GM19025 (cell line): ENCODE measurements around the gene RASSF10.

Experiments
- ATAC-seq: cut with Tn5 transposase; IDR thresholded peaks from one replicate; pipeline ENCODE4 v1.9.1; 2021; ENCODE audit warnings: mild to moderate bottlenecking, low read depth, moderate library complexity; ENCODE audit not compliant: unreplicated experiment

RASSF10 gene

DNA sequence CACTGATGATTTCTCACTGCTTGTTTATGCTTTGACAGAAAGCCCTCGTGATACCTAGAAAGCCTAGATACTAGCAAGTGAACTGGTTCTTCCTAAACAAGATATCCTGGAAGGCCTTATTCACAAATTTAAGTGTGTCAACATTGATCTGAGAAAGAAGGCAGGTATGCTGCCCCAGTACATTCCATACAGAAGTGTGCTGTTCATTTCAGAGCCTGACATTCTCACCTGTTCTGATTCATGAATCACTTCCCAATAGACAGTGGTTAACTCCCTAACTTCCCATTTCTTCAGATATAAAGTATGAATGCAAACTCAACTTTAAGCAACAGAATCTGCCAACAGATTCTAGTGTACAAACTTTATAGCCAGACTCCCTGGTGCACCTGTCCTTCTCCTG is 15.5 kb upstream of the RASSF10 start:
- no peak for ATAC-seq

DNA sequence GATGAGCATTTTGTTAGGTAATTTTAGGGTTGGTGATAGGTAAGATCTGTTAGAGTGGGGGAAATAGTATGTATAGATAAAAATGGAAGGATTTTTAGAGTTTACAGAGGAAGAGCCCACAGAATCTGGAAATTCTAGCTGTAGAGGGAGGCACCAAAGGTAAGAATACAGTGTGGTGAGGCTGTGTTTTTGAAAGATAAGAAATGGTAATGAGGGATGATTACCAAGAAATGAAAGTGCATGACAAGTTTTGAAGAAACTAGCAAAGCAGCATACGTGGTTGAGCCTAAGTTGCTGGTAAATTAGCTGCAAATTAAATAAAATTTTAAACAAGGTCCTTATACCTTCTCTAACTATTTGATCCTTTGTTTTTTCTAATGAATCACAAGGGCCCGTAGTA is 14.6 kb upstream of the RASSF10 start:
- ATAC-seq = no peak

DNA sequence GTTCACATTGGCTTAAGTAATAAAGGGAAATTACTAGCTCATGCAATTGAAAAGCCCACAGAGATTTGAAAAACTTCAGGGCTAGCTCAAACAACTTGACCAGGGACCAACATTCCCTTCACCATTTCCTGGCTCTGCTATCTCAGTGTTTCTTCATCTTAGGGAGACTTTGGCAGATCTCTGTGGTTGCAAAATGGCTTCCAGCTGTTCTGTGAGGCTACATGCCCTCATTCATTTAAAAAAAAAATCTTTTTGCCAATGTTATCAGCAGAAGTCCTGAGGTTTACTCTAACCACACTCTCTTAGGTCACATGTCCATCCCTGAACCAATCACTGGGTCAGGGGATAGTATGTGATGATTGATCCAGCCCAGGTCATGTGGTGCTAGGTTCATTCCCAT is 13.9 kb upstream of the RASSF10 start:
- ATAC-seq = no peak

DNA sequence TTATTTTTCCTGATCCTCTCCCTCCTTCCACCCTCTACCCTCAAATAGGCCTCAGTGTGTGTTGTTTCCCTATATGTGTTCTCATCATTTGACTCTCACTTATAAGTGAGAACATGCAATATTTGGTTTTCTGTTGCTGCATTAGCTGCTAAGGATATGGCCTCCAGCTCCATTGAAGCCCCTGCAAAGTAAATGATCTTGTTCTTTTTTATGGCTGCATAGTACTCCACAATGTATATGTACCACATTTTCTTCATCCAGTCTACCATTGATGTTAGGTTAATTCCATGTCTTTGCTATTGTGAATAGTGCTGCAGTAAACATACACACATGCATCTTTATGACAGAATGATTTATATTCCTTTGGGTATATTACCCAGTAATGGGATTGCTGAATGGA is 13.3 kb upstream of the RASSF10 start:
- no peak for ATAC-seq

DNA sequence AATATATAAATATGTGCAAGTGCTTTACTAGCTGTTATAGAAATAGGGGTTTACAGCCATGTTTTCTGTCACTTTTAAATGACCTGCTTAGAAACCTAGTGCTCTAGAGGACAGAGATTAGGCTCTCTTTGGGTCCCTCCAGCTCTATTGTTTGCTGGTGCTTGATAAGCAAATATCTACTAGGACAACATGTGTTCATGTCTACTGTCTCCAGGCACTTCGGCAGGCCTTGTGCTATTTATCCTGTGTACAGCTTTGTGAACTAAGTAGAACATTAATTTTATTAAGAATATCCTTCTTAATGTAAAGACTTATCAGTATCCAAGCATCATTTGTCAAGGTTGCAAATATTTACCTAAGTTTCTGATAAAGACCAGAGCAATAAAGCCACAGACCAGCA is 11.9 kb upstream of the RASSF10 start:
- ATAC-seq = no peak

DNA sequence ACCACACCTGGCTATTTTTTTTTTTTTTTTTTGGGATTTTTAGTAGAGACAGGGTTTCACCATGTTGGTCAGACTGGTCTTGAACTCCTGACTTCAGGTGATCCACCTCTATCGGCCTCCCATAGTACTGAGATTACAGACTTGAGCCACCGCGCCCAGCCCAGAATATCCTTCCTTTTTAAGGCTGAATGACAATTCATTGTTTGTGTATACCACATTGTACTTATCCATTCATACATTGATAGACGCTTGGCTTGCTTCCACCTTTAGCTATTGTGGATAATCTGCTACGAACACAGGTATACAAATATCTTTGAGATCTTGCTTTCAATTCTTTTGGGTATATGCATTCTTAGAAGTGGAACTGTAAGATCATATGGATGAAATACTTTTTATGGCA is 10.8 kb upstream of the RASSF10 start:
- ATAC-seq = no peak

DNA sequence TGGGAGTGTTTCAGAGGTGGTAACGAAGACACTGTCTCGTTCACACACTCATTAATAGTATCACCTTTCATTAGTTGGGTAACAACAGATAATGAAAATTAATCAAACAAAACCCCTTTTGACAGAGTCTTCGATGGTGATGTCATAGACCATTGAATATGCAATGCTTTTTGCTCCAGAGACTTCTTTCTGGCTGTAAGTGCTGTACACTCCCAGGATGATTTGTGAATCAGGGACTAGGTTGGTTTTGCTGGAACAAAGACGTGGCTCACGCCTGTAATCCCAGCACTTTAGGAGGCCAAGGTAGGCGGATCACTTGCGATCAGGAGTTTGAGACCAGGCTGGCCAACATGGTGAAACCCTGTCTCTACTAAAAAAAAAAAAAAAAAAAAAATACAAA is 9.5 kb upstream of the RASSF10 start:
- no peak for ATAC-seq

DNA sequence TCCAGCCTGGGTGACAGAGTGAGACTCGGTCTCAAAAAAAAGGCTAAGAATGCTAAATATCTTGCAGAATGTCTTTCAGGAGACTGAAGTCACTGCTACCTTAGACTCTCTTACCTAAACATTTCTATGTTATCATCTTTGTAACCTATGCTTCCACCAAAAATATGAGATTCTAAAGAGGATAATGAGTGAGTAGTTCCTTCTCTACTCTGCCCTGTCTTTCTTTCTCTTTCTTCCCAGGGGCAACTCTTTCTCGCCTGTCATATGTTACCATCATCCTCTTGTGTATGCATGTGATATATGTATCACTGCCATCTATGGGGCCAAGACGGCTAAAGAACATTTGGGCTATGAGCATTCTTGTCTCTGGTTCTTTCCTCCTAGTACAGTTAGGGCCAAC is 9.0 kb upstream of the RASSF10 start:
- no peak for ATAC-seq

DNA sequence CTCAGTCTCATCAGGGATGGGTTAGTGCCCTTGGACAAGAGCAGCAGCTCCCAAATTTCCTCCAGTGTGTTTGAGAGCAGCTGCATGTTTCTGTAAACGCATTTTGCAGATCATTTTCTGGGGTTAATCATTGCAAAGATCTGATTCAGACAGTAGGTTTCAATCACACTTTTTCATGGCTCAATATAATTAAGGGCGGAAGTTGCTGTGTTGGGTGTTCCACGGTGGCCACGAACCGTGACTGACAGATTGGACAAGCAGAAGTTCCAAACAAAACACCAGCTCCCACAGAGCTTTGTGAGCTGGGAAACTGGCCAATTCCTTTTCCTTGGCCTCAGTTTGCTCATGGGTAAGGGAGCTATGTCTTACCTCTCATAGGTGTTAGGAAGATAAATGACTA is 8.4 kb upstream of the RASSF10 start:
- no peak for ATAC-seq

DNA sequence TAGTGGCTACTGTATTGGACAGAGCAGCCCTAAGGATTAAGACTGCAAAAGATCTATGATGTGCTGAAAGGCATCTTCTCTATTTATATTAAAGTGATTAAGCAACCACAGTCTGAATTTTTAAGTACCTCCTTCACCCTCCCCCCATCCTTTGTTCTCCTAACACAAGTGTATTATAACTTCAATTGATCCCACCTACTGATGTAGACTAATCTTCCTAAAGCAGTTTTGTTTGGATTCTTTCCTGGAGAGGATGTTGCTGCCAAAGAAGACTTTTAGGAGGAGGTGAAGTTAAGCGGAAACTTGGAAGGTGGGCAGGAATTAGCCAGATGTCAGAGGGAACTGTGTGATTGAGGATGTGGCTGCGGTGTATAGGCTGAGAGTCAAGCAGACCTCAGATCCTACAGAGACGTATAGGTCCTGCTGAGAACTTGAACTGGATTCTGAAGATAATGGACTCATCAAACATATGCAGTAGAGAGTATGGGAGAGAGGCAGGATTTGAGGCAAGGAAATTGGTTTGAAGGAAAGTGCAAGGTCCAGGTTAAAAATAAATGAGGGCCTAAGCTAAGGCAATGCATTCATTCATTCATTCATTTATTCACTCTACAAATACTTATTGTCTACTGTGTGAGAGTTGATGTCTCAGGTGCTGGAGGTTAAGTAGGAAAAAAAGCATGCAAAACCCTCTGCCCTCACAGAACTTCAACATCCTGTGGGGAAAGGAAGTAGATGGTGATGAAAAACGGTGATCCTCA is 5.2 kb upstream of the RASSF10 start:
- ATAC-seq = no peak

DNA sequence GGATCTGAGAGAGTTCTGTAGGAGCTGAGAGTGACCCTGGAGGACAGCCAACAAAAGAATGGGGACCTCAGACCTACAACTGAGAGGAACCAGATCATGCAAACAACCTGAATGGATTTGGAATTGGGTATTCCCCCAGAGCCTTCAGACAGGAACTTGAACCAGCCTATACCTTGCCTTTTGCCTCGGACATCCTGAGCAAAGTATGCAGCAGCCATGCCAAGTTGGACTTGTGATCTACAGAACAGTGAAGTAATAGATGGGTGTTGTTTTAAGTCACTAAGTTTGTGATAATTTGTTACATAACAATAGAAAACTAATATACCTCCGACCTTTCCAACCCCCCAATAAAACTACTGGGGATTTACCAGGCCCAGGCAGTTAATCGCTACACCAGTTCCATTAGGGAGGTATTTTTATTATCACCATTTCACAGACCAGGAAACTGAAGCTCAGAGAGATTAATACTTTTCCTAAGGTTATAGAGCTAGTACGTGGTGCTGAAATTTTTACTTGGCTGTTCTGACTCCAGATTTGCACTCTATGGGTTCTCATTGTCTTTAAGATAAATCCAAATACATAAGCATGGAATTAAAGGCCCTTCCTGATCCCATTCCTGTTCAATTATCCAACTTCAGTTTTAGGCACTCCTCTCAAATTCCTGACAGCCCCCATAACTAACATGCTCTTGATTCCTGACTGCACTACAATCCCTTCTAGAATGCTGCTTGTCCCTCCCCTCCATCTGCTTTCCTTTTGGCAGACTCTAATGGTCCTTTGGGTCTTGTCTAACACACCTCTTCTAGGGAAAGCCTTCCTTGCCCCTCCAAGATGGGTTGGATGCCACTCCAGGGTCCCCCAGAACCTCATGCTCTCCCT is 1.7 kb upstream of the RASSF10 start:
- no peak for ATAC-seq

DNA sequence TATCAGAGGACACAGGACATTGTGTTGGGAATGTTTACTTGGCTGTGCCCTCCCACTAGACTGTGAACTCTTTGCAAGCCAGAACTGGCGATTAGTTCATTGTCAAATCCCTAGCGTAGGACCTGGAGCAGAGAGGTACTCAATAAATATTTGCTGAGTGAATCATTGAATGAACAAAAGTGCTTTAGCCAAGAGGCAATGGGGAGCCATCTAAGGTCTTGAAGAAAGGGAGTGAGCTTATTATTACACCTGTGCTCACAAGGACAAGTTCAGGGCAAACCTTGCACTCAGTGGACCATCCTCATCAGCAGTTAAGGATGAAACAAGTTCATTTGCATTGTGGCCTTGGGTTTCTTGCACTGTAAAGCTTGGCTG is 1.1 kb upstream of the RASSF10 start:
- no peak for ATAC-seq

DNA sequence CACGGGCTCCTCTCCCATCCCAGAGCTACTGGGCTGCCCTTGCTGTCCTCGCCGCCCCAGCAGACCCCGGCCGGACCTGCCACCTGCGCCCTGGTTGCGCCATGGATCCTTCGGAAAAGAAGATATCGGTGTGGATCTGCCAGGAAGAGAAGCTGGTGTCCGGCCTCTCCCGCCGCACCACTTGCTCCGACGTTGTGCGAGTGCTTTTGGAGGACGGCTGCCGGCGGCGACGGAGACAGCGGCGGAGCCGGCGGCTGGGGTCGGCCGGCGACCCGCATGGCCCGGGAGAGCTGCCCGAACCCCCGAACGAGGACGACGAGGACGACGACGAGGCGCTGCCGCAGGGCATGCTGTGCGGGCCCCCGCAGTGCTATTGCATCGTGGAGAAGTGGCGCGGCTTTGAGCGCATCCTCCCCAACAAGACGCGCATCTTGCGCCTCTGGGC is 382 bp downstream of the RASSF10 start:
- no peak for ATAC-seq

DNA sequence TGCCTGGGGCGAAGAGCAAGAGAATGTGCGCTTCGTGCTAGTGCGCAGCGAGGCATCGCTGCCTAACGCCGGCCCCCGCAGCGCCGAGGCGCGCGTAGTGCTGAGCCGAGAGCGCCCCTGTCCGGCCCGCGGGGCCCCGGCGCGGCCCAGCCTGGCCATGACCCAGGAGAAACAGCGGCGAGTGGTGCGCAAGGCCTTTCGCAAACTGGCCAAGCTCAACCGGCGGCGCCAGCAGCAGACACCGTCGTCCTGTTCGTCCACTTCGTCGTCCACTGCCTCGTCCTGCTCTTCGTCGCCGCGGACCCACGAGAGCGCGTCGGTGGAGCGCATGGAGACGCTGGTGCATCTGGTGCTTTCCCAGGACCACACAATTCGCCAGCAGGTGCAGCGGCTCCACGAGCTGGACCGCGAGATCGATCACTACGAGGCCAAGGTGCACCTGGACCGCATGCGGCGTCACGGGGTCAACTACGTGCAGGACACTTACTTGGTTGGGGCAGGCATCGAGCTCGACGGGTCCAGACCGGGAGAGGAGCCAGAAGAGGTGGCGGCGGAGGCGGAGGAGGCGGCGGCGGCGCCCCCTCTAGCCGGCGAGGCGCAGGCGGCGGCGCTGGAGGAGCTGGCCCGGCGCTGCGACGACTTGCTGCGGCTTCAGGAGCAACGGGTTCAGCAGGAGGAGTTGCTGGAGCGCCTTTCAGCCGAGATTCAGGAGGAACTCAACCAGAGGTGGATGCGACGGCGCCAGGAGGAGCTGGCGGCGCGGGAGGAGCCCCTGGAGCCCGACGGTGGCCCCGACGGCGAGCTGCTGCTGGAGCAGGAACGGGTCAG is 1.0 kb downstream of the RASSF10 start:
- ATAC-seq = no peak

DNA sequence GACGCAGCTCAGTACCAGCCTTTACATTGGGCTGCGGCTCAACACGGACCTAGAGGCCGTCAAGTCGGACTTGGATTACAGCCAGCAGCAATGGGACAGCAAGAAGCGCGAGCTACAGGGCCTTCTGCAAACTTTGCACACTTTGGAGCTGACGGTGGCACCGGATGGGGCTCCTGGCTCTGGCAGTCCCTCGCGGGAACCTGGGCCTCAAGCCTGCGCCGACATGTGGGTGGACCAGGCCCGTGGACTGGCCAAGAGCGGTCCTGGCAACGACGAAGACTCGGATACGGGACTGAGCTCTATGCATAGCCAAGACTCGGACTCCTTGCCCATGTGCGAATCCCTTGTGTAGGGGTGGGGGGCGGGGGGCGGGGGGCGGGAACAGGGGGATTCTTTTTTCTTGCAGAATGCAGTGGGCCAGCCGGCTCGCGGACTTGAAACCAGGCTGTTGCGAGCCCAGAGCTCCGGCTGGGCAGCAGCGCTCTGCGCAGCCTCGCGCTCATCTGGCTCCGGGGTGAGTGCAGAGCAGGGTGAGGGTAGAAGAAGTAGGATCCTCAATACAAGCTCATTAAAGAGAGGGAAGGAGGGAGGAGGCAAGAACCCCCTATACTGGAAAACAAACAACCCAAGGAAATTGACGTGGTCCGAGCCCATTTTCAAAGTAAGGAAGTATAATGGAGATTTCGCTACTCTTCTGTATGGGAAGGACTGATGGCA is 1.8 kb downstream of the RASSF10 start:
- ATAC-seq = no peak

DNA sequence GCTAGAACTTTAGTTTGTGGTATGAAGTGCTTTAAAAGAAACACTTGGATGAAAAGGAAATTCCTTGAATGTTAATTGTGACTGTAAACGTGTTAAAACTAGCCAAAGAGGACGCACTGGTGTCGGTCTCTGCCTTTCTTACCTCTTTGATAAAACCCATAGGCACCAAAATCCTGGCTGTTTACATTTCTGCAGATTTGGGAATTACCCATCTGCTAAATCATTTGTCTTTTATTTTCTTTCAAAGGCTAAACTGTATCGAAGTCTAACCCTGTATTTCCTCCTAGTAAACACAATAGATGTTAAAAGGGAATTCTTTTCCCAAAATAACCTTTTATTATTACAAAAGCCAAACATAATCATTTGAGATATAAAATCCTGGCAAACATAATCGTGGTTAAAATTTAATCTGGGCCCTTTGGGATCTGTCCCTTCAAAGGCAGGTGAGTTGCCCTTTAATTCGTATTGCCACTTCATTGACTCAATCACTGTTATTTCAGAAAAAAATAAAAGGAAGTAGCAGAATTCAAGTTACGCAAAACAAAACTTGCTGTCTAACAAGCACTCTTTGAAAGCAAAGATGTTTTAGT is 2.4 kb downstream of the RASSF10 start:
- ATAC-seq = no peak

DNA sequence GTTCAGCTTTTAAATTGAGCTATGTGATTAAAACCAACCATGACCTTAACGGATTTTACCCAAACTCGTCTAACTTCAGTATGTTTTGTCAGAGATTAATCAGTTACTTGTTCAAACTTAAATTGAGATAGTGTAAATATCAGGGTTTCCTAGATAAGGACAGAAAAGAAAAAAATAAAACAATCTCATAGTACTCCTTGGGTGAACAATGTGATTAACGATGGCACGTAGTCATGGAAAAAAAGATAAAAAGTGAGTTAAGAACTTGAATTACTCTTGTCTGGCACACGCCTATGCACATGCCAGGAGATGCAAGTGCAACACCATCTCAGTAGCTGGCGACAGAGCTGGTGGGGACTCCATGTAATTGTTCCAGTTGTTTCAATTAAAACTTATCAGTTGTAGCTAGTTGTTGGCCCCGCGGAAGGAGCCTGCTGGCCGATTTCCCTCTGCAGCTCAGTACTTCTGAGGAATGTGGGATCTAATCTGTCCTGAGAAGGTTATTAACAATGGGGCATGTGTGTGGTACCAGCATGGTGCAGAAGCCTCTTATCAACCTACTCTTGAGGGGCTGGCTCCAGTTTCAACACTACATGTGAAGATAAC is 3.0 kb downstream of the RASSF10 start:
- no peak for ATAC-seq

DNA sequence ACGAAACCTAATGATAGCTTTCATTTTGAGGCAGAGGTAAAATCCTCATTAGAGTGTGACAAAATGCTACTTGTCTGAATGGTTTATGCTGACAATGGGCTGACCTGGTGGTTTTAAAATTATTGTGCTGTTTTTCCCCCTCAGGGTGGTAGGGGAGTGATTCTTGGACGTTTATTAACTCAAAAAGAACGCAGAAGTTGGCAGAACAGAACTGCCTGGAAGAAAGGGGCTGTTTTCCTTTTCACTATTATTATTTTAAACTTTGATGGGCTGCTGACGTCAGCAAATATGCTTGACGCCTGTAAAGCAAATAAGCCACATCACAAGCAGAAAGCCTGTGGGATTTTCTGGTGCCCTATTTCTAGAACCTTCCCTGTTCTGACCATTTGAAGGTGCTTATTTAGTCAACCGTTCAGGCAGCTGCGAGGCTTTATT is 4.0 kb downstream of the RASSF10 start:
- ATAC-seq = no peak

DNA sequence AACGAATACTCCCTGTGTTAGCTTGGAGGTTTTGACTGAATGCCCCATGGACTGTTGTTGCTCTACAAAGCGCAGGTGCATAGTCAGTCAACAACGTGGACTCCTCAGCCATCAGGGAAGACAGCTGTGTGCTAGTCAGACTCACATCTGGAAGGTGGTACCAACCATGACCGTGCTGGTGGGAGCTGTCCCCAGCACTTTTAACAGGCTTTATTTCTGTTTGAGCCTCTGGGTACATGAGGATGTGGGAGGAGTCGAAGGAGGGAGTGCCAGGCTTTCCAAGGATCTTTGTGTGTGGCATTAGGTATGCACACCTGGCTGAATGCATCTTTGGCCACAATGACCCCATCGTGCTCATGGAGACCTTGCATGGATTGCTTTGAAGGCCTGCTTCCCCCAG is 6.6 kb downstream of the RASSF10 start:
- ATAC-seq = no peak

DNA sequence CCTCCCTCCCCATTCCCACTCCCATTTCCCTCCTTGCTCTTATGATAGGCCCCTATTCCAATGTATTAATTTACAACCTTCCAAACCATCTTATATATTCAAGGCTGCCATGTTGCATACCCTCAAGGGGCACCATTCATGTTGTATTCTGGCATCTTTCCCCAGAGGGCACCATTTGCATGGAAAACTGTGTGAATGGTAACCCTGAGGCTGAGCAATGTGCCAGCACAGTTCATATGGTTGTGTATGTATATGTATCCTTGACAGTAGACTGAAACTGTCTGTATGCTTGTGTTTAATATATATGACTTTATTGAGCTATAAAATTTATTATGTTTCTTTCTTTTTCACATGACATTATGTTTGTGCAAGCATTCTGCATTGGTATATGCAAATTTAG is 7.3 kb downstream of the RASSF10 start:
- ATAC-seq = no peak
